Esophagus squamous epithelium (tissue), 4 donors: ENCODE results near the gene TMEM132D.

ENCODE experiments used
- POLR2A ChIP-seq, 4 donors: fragments of 450-650 bp; IDR thresholded peaks; one replicate each; pipeline ENCODE4 v1.6.1; 2017; ENCODE audit warnings: antibody characterized with exemption in 4 of 4, mild to moderate bottlenecking in 4 of 4, moderate library complexity in 3 of 4
- TF ChIP-seq, protein P1 (sequence below), 6 experiments: fragments of 450-650 bp in 4 of 6; fragments of 200-600 bp in 2 of 6; sonication (generic) in 2 of 6; IDR thresholded peaks; one replicate each; pipeline ENCODE4 v1.5.1; 2016 to 2019; ENCODE audit warnings: antibody characterized with exemption in 6 of 6, mild to moderate bottlenecking in 4 of 6, moderate library complexity in 4 of 6

DNA sequence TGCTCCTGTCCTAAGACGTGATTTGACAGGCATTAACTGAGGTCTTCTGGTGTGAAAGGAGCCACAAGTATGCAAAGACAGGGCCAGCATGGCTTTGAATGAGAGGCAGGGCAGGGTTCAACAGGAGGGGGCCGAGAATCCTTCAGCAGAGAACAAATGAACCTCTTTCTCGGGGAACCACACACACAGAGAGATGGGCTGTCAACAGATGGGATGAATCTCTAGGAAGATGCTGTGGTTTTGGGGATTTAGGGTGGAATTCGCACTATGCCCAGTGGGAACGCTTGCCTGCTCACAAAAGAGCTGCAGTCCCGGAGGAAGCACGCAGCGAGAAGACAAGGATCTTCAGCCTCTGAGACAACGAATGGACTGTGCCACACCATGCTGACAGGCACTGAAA lies 537.2 kb downstream of the TMEM132D start:
- TF ChIP-seq, protein P1, sequence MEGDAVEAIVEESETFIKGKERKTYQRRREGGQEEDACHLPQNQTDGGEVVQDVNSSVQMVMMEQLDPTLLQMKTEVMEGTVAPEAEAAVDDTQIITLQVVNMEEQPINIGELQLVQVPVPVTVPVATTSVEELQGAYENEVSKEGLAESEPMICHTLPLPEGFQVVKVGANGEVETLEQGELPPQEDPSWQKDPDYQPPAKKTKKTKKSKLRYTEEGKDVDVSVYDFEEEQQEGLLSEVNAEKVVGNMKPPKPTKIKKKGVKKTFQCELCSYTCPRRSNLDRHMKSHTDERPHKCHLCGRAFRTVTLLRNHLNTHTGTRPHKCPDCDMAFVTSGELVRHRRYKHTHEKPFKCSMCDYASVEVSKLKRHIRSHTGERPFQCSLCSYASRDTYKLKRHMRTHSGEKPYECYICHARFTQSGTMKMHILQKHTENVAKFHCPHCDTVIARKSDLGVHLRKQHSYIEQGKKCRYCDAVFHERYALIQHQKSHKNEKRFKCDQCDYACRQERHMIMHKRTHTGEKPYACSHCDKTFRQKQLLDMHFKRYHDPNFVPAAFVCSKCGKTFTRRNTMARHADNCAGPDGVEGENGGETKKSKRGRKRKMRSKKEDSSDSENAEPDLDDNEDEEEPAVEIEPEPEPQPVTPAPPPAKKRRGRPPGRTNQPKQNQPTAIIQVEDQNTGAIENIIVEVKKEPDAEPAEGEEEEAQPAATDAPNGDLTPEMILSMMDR (IDR thresholded peaks at IDR 0.05): no peak
- TF ChIP-seq POLR2A (IDR thresholded peaks at IDR 0.05): no peak
